DOHH2 (cell line): ENCODE results near the gene SNAPC1.

Source experiments
- H3F3A ChIP-seq: fragments of 200-600 bp; sonication (generic), shearing (Covaris generic); 2 replicates; pipeline ENCODE4 v1.6.0; 2016; ENCODE audit warnings: antibody characterized with exemption, mild to moderate bottlenecking; ENCODE audit not compliant: control insufficient read depth, insufficient read depth
- H3K27ac ChIP-seq: fragments of 200-600 bp; sonication (generic); 2 replicates; pipeline ENCODE4 v1.5.1; 2014; ENCODE audit warnings: low read depth, mild to moderate bottlenecking, low read length, moderate library complexity
- H3K27me3 ChIP-seq: fragments of 200-600 bp; sonication (generic); 2 replicates; pipeline ENCODE4 v1.6.1; 2014; ENCODE audit warnings: mild to moderate bottlenecking, low read length, mixed read lengths; ENCODE audit not compliant: control insufficient read depth
- H3K36me3 ChIP-seq: fragments of 200-600 bp; sonication (generic); 2 replicates; pipeline ENCODE4 v1.6.1; 2014; ENCODE audit warnings: mild to moderate bottlenecking, low read length, moderate library complexity, mixed read lengths; ENCODE audit not compliant: control insufficient read depth
- H3K4me1 ChIP-seq: fragments of 200-600 bp; sonication (generic); 2 replicates; pipeline ENCODE4 v1.6.1; 2014; ENCODE audit warnings: mild to moderate bottlenecking, low read length, mixed read lengths; ENCODE audit not compliant: control insufficient read depth
- H3K4me2 ChIP-seq: fragments of 200-600 bp; sonication (generic); 2 replicates; pipeline ENCODE4 v1.6.0; 2014; ENCODE audit warnings: mild to moderate bottlenecking, low read length, moderate library complexity
- H3K4me3 ChIP-seq: fragments of 200-600 bp; sonication (generic); 2 replicates; pipeline ENCODE4 v1.5.1; 2014; ENCODE audit warnings: mild to moderate bottlenecking, low read length, mixed read lengths
- H3K79me2 ChIP-seq: fragments of 200-600 bp; sonication (generic); 2 replicates; pipeline ENCODE4 v1.6.1; 2014; ENCODE audit warnings: mild to moderate bottlenecking, low read length, mixed read lengths; ENCODE audit not compliant: control insufficient read depth
- H3K9me2 ChIP-seq: fragments of 200-600 bp; sonication (generic); replicated peaks from 2 replicates; pipeline ENCODE4 v1.6.1; 2014; ENCODE audit warnings: mild to moderate bottlenecking, low read length, mixed read lengths; ENCODE audit not compliant: control insufficient read depth
- H3K9me3 ChIP-seq: fragments of 200-600 bp; sonication (generic); 2 replicates; pipeline ENCODE4 v1.6.1; 2014; ENCODE audit warnings: antibody characterized with exemption, low read length, mixed read lengths; ENCODE audit not compliant: control insufficient read depth, insufficient read depth
- H4K20me1 ChIP-seq: fragments of 200-600 bp; sonication (generic); 2 replicates; pipeline ENCODE4 v1.6.0; 2014; ENCODE audit warnings: low read depth, mild to moderate bottlenecking, antibody characterized with exemption, low read length, moderate library complexity; ENCODE audit not compliant: control insufficient read depth, insufficient read depth
- CTCF ChIP-seq: fragments of 200-600 bp; sonication (generic); IDR thresholded peaks from one replicate; pipeline ENCODE4 v1.5.1; 2014; ENCODE audit warnings: antibody characterized with exemption, mild to moderate bottlenecking, low read depth, low read length; ENCODE audit not compliant: poor library complexity, severe bottlenecking
- EZH2phosphoT487 ChIP-seq: fragments of 200-600 bp; sonication (generic); IDR thresholded peaks from 2 replicates; pipeline ENCODE4 v1.6.1; 2017; ENCODE audit warnings: borderline replicate concordance, mild to moderate bottlenecking, antibody characterized with exemption, low read length, moderate library complexity, mixed read lengths

SNAPC1 gene

GRCh38 chr14:61765225-61765943, 3.2 kb downstream of the SNAPC1 start:
- peak overlapping the region; percentile 9; the same call in 1 of the 2 replicates for H3K4me3 ChIP-seq
- H3K27me3 ChIP-seq, result no peaks in the 10 kb centered on the region
- peaks cover 71% of the 10 kb centered on the region for H3K36me3 ChIP-seq
- no peaks in the 10 kb centered on the region for H3K9me2 ChIP-seq
- H3K79me2 ChIP-seq, result peaks cover 55% of the 10 kb centered on the region
- H3K4me1 ChIP-seq, result peaks cover 40% of the 10 kb centered on the region
- TF ChIP-seq EZH2phosphoT487 (no peak), CTCF (no peak)
- no peaks in the 10 kb centered on the region for H4K20me1 ChIP-seq
- H3K27ac ChIP-seq, result no peak overlapping the region
- H3K4me2 ChIP-seq, result peak overlapping the region; percentile 86
- H3F3A ChIP-seq, result no peaks in the 10 kb centered on the region
- no peaks in the 10 kb centered on the region for H3K9me3 ChIP-seq

GRCh38 chr14:61766151-61766550, 3.9 kb downstream of the SNAPC1 start:
- H3K4me2 ChIP-seq, result peak overlapping the region; percentile 86
- H3K4me3 ChIP-seq, result no peak overlapping the region; the same call in 1 of the 2 replicates
- TF ChIP-seq EZH2phosphoT487 (no peak), CTCF (no peak)
- no peaks in the 10 kb centered on the region for H3K9me2 ChIP-seq
- no peaks in the 10 kb centered on the region for H3K27me3 ChIP-seq
- peaks cover 40% of the 10 kb centered on the region for H3K4me1 ChIP-seq
- no peaks in the 10 kb centered on the region for H3F3A ChIP-seq
- H3K36me3 ChIP-seq, result peaks cover 78% of the 10 kb centered on the region
- peaks cover 56% of the 10 kb centered on the region for H3K79me2 ChIP-seq
- H3K9me3 ChIP-seq, result no peaks in the 10 kb centered on the region
- H3K27ac ChIP-seq, result no peak overlapping the region
- no peaks in the 10 kb centered on the region for H4K20me1 ChIP-seq

GRCh38 chr14:61768240-61768639, 6.0 kb downstream of the SNAPC1 start:
- Histone ChIP-seq H3K4me2 (no peak overlapping the region), H3K79me2 (peaks cover 49% of the 10 kb centered on the region), H3K27ac (no peak overlapping the region), H4K20me1 (no peaks in the 10 kb centered on the region), H3K27me3 (no peaks in the 10 kb centered on the region), H3F3A (no peaks in the 10 kb centered on the region), H3K4me3 (no peak overlapping the region), H3K4me1 (peaks cover 30% of the 10 kb centered on the region), H3K9me3 (no peaks in the 10 kb centered on the region), H3K9me2 (no peaks in the 10 kb centered on the region), H3K36me3 (peaks cover 93% of the 10 kb centered on the region)
- TF ChIP-seq CTCF, result no peak
- TF ChIP-seq EZH2phosphoT487, result no peak
